ENCODE measurements around the gene SGK2.
A peak's percentile ranks its signal among the peaks of the same experiment; 100 is the strongest.

Gene SGK2

GRCh38 chr20:43536817-43537440 is 21.9 kb upstream of the SGK2 start:
- no peak for DNase-seq

- DNase-seq = peak; percentile 21 to 71
These were observed 20.6 kb upstream of the SGK2 start for GRCh38 chr20:43537921-43538877.

DNA sequence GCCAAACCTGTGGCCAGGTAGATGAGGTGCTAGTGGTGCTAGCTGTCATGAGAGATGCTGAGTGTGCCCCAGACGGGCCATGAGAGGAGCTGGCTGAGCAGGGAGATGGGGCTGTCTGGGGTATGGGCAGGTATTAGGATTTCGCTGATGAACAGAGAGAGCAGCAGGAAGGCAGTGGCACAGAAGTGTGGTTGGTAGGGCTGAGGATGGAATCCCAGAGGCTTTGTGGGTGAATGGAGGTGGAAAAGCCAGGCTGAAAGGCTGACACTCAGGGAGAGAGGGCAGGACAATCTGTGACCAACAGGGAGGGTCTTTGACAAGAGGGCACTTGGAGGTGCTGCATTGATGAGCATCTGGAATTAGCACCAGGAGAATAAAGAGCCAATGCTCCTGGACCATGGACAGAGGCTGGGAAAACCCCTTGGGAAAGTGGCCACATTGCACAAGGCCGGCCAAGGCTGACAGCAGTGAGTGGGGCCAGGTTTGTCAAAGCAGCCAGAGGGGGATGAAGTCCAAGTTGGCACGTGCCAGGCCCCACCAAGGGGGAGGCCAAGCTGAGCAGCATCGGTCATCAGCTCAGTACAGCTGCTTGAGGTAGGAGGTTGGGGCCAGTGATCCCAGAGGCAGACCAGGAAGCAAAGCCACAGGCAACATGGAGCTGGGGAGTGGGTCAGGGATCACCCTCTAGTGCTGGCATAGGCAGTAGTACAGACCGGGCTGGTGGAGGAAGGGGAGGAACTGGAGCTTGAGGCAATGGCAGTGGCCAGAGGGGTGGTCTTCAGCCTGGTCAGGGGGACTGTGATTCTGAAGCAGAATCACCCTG is 19.7 kb upstream of the SGK2 start:
- DNase-seq = no peak

DNA sequence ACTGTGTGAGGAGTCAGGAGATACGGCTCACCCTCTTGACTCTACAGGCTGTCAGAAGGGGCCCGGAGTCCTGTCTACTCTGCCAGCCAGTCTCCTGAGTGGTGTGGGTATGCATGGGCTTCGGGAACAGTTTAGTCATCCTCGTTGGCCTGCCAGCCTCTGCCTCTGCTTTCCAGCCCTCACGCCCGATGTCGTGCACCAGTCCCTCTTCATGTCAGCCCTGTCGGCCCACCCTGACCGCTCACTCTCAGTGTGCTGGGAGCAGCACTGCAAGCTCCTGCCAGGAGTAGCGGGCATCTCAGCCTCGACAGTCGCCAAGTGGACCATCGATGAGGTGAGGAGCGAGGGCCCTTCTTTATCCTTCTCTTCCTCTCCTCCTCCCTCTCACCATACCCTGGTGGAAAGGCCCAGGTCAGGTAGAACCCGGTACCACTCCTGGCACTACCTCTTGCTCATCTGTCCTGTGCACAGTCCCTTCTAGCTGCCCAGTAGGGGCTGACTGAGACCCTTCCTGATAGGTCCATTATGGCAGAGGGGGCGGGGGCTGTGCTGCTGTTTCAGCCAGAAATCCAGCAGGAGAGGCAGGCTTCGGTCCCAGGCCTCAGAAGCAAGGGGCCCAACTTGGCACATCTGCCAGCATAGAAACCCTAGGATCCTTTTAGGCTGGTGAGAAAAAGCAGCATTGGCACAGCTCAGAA is 18.7 kb upstream of the SGK2 start:
- DNase-seq = no peak

GRCh38 chr20:43540673-43541060 is 18.2 kb upstream of the SGK2 start:
- no peak for DNase-seq

DNA sequence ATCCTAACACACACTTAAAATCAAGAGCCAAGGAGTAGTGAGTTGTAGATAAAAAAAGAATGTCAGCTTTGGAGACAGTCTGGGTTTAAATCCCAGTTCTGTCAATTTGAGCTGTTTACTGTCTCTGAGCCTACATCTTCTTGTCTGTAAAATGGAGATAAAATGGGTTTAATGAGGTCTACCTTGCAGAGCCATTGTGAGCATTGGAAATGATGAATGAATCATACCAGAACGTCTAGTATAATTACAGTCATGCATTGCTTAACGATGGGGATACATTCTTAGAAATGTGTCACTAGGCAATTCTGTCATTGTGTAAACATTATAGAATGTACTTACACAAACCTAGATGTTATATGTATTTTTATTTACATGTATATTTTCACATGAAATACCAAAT is 17.6 kb upstream of the SGK2 start:
- no peak for DNase-seq

GRCh38 chr20:43542161-43542560 is 16.7 kb upstream of the SGK2 start:
- no peak for DNase-seq

- no peak for DNase-seq
These were observed 16.2 kb upstream of the SGK2 start for GRCh38 chr20:43542674-43543073.

DNA sequence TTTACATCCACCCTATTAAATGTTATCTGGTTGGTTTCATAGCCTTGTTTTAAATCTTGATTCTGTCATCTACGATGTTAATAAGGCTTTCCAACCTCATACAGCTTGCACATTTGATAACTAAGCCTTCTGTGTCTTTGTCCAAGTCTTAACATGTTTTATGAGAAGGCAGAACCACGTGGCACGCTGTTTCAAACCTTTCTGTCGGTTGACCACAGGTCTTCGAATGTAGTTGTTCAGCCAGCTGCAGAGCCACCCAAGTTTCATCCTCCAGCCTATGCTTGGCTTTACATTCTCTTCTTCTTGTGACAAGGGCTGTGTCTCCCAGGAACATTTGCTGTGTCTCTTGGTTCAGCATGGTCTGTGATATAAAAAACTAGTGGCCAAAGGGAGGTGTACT is 15.7 kb upstream of the SGK2 start:
- no peak for DNase-seq

DNA sequence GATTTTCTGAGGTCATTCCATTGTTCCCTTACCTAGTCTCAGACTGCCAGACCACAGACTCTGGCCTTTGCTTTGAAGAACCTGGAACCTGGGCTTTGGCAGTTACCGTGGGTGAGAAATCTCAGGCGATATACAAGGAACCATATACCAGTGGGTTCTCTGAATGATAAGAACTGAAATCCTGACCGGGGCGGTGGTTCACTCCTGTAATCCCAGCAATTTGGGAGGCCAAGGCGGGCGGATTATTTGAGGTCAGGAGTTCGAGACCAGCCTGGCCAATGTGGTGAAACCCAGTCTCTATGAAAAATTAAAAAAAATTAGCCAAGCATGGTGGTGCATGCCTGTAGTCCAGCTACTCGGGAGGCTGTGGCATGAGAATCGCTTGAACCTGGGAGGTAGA is 14.3 kb upstream of the SGK2 start:
- DNase-seq = no peak

GRCh38 chr20:43545837-43546578 is 12.8 kb upstream of the SGK2 start:
- no peak for DNase-seq

- no peak for DNase-seq
These were observed 10.4 kb upstream of the SGK2 start for GRCh38 chr20:43548273-43548880.

GRCh38 chr20:43549416-43550065 is 9.3 kb upstream of the SGK2 start:
- no peak for DNase-seq

- no peak for DNase-seq
These were observed 8.4 kb upstream of the SGK2 start for GRCh38 chr20:43550456-43550855.

DNA sequence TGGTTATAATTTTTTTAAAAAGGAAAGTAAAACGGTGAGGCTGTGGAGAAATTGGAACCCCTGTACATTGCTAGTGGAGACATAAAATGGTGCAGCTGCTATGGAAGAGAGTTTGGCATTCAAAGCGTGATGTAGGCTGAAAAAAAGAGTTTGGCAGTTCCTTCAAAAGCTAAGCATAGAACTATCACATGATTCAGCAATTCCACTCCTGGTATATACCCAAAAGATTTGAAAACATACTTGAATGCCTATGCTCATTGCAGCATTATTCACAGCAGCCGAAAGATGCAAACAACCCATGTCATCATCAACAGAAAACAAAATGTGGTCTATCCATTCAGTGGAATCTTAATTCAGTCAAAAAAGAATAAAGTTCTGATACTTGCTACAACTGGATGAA is 4.5 kb upstream of the SGK2 start:
- DNase-seq = no peak

DNA sequence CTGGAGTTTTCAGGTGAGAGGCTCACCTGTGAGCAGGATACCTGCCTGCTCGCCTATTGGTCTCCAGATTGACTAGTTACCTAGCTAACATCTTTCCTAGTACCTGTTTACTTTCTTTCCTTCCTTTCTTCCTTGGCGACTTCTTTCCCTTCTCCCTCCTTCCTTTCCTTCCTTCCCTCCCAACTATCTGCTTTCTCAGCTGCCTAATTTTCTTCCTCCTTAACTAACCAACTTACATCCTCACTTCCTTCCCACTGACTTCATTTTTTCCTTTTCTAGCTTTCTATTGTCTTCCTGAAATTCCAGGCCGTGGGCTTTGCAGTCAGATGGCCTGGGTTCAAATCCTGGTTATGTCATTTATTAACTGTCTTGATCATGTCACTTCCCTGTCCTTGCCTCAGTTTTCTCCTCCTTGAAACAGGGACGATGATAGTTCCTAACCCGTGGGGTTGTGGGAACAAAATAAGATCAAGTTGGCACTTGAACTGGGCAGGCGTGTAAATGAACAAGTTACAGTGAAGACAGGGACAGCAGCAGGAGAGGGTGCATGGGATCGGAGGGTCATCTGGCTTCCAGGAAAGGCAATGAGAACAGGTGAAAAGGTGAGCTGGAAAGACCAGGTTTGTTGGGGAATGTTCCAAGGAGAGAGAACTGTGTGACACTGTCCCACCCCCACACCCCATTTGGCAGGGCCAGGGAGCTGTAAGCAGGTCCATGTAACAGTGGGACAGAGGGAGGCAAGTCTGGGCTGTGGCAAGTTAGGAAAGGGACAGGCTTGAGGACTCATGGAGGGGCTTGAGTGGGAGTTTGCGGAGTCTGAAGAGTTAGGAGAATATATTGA is 540 bp downstream of the SGK2 start:
- DNase-seq = no peak

GRCh38 chr20:43560974-43561373 is 2.1 kb downstream of the SGK2 start:
- no peak for DNase-seq

GRCh38 chr20:43563429-43563828 is 4.6 kb downstream of the SGK2 start:
- no peak for DNase-seq

- DNase-seq = no peak
These were observed 5.2 kb downstream of the SGK2 start for GRCh38 chr20:43563991-43564390.

GRCh38 chr20:43564455-43564854 is 5.6 kb downstream of the SGK2 start:
- DNase-seq = no peak
